ENCODE measurements around the gene UBXN7. TPM values are rescaled to one million over a fixed set of nuclear protein-coding genes. Genes with fewer than 3 reads are reported as not detected.

UBXN7 gene
- total RNA-seq, 4 donors from 2014 or later, result 13.8 to 25.4 (median 15.4) TPM

- H3K36me3 ChIP-seq, result no peaks in the 10 kb centered on the region
- no peak for DNase-seq
- WGBS, 2 donors (ENCODE audit: low coverage in 1 of 2), result 61 to 71% methylated on average over 6 to 8 of the region's 8 CpGs
- peaks cover 0 to 3% (median 0%) of the 10 kb centered on the region in 4 donors for H3K4me1 ChIP-seq
- in situ Hi-C loops (cut with MboI; ENCODE audit: low pct_ligation_motif_present in 1 of 4, low pct_unique_long_range_greater_than_20kb in 1 of 4, low sequenced_read_pairs in 3 of 4), result no loop called here
- intact Hi-C loops (cut with DNase I; ENCODE audit: low total_unique reads), result no loop called here
- no peaks in the 10 kb centered on the region for H3K9me3 ChIP-seq
- no peak overlapping the region for H3K27ac ChIP-seq
- H3K27me3 ChIP-seq, result no peaks in the 10 kb centered on the region
- TF ChIP-seq POLR2AphosphoS5 (IDR thresholded peaks at IDR 0.05), result no peak
- TF ChIP-seq EP300 (IDR thresholded peaks at IDR 0.05; ENCODE audit: low read depth), result no peak
- H3K4me3 ChIP-seq, result no peak overlapping the region
Observed at GRCh38 chr3:196406811-196407470, 25.3 kb downstream of the UBXN7 start.

- H3K4me3 ChIP-seq, result no peak overlapping the region
- peaks cover 0 to 6% (median 2%) of the 10 kb centered on the region in 4 donors for H3K4me1 ChIP-seq
- intact Hi-C loops (cut with DNase I; ENCODE audit: low total_unique reads) (no loop called here), in situ Hi-C loops (cut with MboI; ENCODE audit: low pct_ligation_motif_present in 1 of 4, low pct_unique_long_range_greater_than_20kb in 1 of 4, low sequenced_read_pairs in 3 of 4) (no loop called here)
- no peaks in the 10 kb centered on the region for H3K27me3 ChIP-seq
- peak; percentile 21 for DNase-seq
- H3K27ac ChIP-seq, result peak overlapping the region in 1 of 4 donors; percentile 48
- TF ChIP-seq POLR2A (IDR thresholded peaks at IDR 0.05) (no peak), EP300 (IDR thresholded peaks at IDR 0.05; ENCODE audit: low read depth) (no peak), POLR2AphosphoS5 (IDR thresholded peaks at IDR 0.05) (no peak), CTCF (IDR thresholded peaks at IDR 0.05) (no peak)
- H3K36me3 ChIP-seq, result peaks cover 0 to 7% (median 0%) of the 10 kb centered on the region in 4 donors
- H3K9me3 ChIP-seq, result no peaks in the 10 kb centered on the region
- WGBS, 2 donors (ENCODE audit: low coverage in 1 of 2), result 68 to 71% methylated on average over 6 of the region's 6 CpGs
Observed at GRCh38 chr3:196400331-196400730, 31.9 kb downstream of the UBXN7 start.

GRCh38 chr3:196399485-196399945 is 32.7 kb downstream of the UBXN7 start:
- intact Hi-C loops (cut with DNase I; ENCODE audit: low total_unique reads), result no loop called here
- Histone ChIP-seq H3K36me3 (peaks cover 0 to 7% (median 0%) of the 10 kb centered on the region in 4 donors), H3K27ac (peak overlapping the region in 1 of 4 donors; percentile 48), H3K9me3 (no peaks in the 10 kb centered on the region), H3K4me1 (peaks cover 0 to 6% (median 2%) of the 10 kb centered on the region in 4 donors), H3K27me3 (no peaks in the 10 kb centered on the region), H3K4me3 (no peak overlapping the region)
- DNase-seq, result no peak
- in situ Hi-C loops (cut with MboI; ENCODE audit: low pct_ligation_motif_present in 1 of 4, low pct_unique_long_range_greater_than_20kb in 1 of 4, low sequenced_read_pairs in 3 of 4), result no loop called here
- 92% methylated on average over 3 of the region's 3 CpGs; no CpG with 5 or more reads in 1 of the 2 donors for WGBS, 2 donors (ENCODE audit: low coverage in 1 of 2)
- no peak for TF ChIP-seq POLR2AphosphoS5 (IDR thresholded peaks at IDR 0.05)
- TF ChIP-seq CTCF (IDR thresholded peaks at IDR 0.05), result no peak
- TF ChIP-seq EP300 (IDR thresholded peaks at IDR 0.05; ENCODE audit: low read depth), result no peak
- no peak for TF ChIP-seq POLR2A (IDR thresholded peaks at IDR 0.05)

- WGBS, 2 donors (ENCODE audit: low coverage in 1 of 2), result 95 to 96% methylated on average over 7 of the region's 7 CpGs
Observed at GRCh38 chr3:196398782-196399181, 33.4 kb downstream of the UBXN7 start.

More at GRCh38 chr3:196398782-196399181, 33.4 kb downstream of the UBXN7 start:
- H3K27ac ChIP-seq, result no peak overlapping the region
- intact Hi-C loops (cut with DNase I; ENCODE audit: low total_unique reads) (no loop called here), in situ Hi-C loops (cut with MboI; ENCODE audit: low pct_ligation_motif_present in 1 of 4, low pct_unique_long_range_greater_than_20kb in 1 of 4, low sequenced_read_pairs in 3 of 4) (no loop called here)
- no peak overlapping the region for H3K4me3 ChIP-seq
- peaks cover 0 to 7% (median 0%) of the 10 kb centered on the region in 4 donors for H3K36me3 ChIP-seq
- H3K4me1 ChIP-seq, result peaks cover 0 to 6% (median 2%) of the 10 kb centered on the region in 4 donors
- H3K27me3 ChIP-seq, result no peaks in the 10 kb centered on the region
- H3K9me3 ChIP-seq, result no peaks in the 10 kb centered on the region
- TF ChIP-seq POLR2A (IDR thresholded peaks at IDR 0.05) (no peak), EP300 (IDR thresholded peaks at IDR 0.05; ENCODE audit: low read depth) (no peak), CTCF (IDR thresholded peaks at IDR 0.05) (no peak), POLR2AphosphoS5 (IDR thresholded peaks at IDR 0.05) (no peak)
- DNase-seq, result no peak

All from transverse colon (tissue), 4 donors.